ENCODE data around the gene MTR. TPM values are rescaled to one million over a fixed set of nuclear protein-coding genes. Genes with fewer than 3 reads are reported as not detected.
A peak's percentile ranks its signal among the peaks of the same experiment; 100 is the strongest.
"Not testable (repeated sequence)": the region's sequence is repeated elsewhere in the genome, so short reads cannot be mapped to it uniquely, and the experiment has no call there.

MTR gene
- total RNA-seq, 1 experiment from 2014 or later, result 14.2 TPM

DNA sequence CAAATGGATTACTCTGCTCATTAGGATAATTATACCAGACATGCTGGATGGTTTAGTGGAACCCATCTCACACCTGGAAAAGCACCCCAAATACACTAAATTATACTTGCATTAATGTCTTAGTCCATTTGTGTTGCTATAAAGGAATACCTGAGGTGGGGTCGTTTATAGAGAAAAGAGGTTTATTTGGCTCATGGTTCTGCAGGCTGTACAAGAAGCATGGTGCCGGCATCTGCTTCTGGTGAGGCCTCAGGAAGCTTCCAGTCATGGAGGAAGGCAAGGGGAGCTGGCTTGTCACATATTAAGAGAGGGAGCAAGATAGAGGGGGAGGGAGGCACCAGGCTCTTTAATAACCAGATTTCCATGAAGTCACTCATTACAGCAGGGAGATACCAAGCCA, 113.6 kb downstream of the MTR start:
- TF ChIP-seq, protein P1, sequence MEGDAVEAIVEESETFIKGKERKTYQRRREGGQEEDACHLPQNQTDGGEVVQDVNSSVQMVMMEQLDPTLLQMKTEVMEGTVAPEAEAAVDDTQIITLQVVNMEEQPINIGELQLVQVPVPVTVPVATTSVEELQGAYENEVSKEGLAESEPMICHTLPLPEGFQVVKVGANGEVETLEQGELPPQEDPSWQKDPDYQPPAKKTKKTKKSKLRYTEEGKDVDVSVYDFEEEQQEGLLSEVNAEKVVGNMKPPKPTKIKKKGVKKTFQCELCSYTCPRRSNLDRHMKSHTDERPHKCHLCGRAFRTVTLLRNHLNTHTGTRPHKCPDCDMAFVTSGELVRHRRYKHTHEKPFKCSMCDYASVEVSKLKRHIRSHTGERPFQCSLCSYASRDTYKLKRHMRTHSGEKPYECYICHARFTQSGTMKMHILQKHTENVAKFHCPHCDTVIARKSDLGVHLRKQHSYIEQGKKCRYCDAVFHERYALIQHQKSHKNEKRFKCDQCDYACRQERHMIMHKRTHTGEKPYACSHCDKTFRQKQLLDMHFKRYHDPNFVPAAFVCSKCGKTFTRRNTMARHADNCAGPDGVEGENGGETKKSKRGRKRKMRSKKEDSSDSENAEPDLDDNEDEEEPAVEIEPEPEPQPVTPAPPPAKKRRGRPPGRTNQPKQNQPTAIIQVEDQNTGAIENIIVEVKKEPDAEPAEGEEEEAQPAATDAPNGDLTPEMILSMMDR (conservative IDR thresholded peaks at IDR 0.05; ENCODE audit: low read depth, low read length), result no peak
- TF ChIP-seq EZH2 (IDR thresholded peaks at IDR 0.05; ENCODE audit: low read length, unreplicated experiment) (no peak), EZH2phosphoT487 (IDR thresholded peaks at IDR 0.05; ENCODE audit: borderline replicate concordance, low read length) (no peak)
- intact Hi-C loops (cut with micrococcal nuclease), result no loop called here
- Histone ChIP-seq H3K9me3 (ENCODE audit: low read length) (no peaks in the 10 kb centered on the region), H3K4me2 (ENCODE audit: low read length) (no peak overlapping the region), H3K9ac (ENCODE audit: low read length) (no peak overlapping the region), H4K20me1 (ENCODE audit: low read length) (peaks cover 8% of the 10 kb centered on the region), H3K27me3 (ENCODE audit: low read length) (no peaks in the 10 kb centered on the region), H3K4me1 (ENCODE audit: insufficient read depth, low read length) (peaks cover 13% of the 10 kb centered on the region), H2AFZ (ENCODE audit: low read length) (no peak overlapping the region), H3K27ac (ENCODE audit: low read length) (no peak overlapping the region), H3K36me3 (ENCODE audit: low read depth, low read length) (no peaks in the 10 kb centered on the region), H3F3A (ENCODE audit: low read length, unreplicated experiment) (peaks cover 10% of the 10 kb centered on the region), H3K4me3 (ENCODE audit: low read length) (no peak overlapping the region), H3K79me2 (ENCODE audit: low read length) (no peaks in the 10 kb centered on the region), H3K9me2 (replicated peaks; ENCODE audit: low read length) (no peaks in the 10 kb centered on the region)
- DNase-seq (no peak), ATAC-seq (no peak)
- POLR2A ChIA-PET (ENCODE audit: unreplicated experiment), result no interaction called here
- CTCF ChIA-PET, result no interaction called here
- no TSS peak for BruUV-seq (replicated peaks)

GRCh38 chr1:236911047-236911446, 116.0 kb downstream of the MTR start:
- CTCF ChIA-PET; H3K4me1 ChIP-seq (ENCODE audit: insufficient read depth, low read length); DNase-seq; H3K4me2 ChIP-seq (ENCODE audit: low read length); H3K36me3 ChIP-seq (ENCODE audit: low read depth, low read length); H3K4me3 ChIP-seq (ENCODE audit: low read length); H3K27ac ChIP-seq (ENCODE audit: low read length); H3K27me3 ChIP-seq (ENCODE audit: low read length); H3F3A ChIP-seq (ENCODE audit: low read length, unreplicated experiment); intact Hi-C loops (cut with micrococcal nuclease); H2AFZ ChIP-seq (ENCODE audit: low read length); H3K9me3 ChIP-seq (ENCODE audit: low read length); BruUV-seq (replicated peaks); ATAC-seq; H4K20me1 ChIP-seq (ENCODE audit: low read length); H3K79me2 ChIP-seq (ENCODE audit: low read length); H3K9me2 ChIP-seq (replicated peaks; ENCODE audit: low read length); POLR2A ChIA-PET (ENCODE audit: unreplicated experiment); H3K9ac ChIP-seq (ENCODE audit: low read length): not testable (repeated sequence)

DNA sequence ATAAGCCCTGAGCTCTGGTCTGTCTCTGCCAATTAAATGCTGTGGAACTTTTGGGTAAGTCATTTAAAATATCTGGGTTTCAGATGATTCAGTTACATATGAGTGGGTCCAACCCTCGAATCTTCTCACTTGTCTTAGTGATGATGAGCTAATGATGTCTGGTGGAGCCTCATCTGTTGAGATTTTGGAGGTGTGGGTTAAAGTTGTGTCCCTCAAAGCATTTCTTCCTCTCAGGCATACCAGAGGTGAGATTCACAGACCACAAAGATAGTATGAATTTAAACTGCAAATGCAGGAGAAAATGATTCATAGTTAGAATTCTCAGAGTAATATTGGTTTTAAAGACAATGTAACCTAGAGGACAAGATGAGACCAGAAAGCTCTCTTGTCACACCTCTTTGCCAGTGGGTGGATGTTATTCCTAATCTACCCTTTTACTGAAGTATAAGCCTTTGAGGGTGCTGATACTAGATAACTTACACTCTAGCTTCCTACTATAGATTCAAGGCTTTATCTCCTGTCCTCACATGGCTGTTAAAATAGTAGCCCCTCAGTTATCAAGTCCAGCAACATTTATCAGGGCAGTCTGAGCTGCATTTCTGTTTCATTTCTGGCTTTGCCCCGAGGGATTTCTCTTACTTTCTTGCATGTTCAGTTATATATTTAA, 118.4 kb downstream of the MTR start:
- H3K27ac ChIP-seq (ENCODE audit: low read length), result no peak overlapping the region
- no peaks in the 10 kb centered on the region for H3K9me3 ChIP-seq (ENCODE audit: low read length)
- ChIA-PET POLR2A (ENCODE audit: unreplicated experiment) (no interaction called here), CTCF (no interaction called here)
- no peaks in the 10 kb centered on the region for H3F3A ChIP-seq (ENCODE audit: low read length, unreplicated experiment)
- no peak overlapping the region for H3K4me3 ChIP-seq (ENCODE audit: low read length)
- intact Hi-C loops (cut with micrococcal nuclease), result no loop called here
- no peak overlapping the region for H3K9ac ChIP-seq (ENCODE audit: low read length)
- TF ChIP-seq EZH2phosphoT487 (IDR thresholded peaks at IDR 0.05; ENCODE audit: borderline replicate concordance, low read length) (no peak), EZH2 (IDR thresholded peaks at IDR 0.05; ENCODE audit: low read length, unreplicated experiment) (no peak)
- TF ChIP-seq, protein P1 (conservative IDR thresholded peaks at IDR 0.05; ENCODE audit: low read depth, low read length), result no peak
- no peaks in the 10 kb centered on the region for H3K27me3 ChIP-seq (ENCODE audit: low read length)
- H3K79me2 ChIP-seq (ENCODE audit: low read length), result no peaks in the 10 kb centered on the region
- DNase-seq (peak; percentile 11), ATAC-seq (no peak)
- H3K4me1 ChIP-seq (ENCODE audit: insufficient read depth, low read length), result no peaks in the 10 kb centered on the region
- no TSS peak for BruUV-seq (replicated peaks)
- H3K4me2 ChIP-seq (ENCODE audit: low read length), result no peak overlapping the region
- H3K36me3 ChIP-seq (ENCODE audit: low read depth, low read length), result no peaks in the 10 kb centered on the region
- H4K20me1 ChIP-seq (ENCODE audit: low read length), result no peaks in the 10 kb centered on the region
- no peak overlapping the region for H2AFZ ChIP-seq (ENCODE audit: low read length)
- no peaks in the 10 kb centered on the region for H3K9me2 ChIP-seq (replicated peaks; ENCODE audit: low read length)
